ENCODE results near the gene HCN2. TPM values are rescaled to one million over a fixed set of nuclear protein-coding genes. Genes with fewer than 3 reads are reported as not detected.

HCN2 gene
- total and polyA plus RNA-seq, 2 of the 8 experiments (the other 6 are each of a cell fraction or from before 2014, with no cell fraction given), result 1.0 to 4.0 TPM

DNA sequence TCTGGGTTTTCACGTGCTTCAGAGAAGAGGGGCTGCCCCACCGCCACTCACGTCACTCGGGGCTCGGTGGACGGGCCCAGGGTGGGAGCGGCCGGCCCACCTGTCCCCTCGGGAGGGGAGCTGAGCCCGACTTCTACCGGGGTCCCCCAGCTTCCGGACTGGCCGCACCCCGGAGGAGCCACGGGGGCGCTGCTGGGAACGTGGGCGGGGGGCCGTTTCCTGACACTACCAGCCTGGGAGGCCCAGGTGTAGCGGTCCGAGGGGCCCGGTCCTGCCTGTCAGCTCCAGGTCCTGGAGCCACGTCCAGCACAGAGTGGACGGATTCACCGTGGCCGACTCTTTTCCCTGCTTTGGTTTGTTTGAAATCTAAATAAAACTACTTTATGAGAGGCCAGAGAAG is 48.0 kb upstream of the HCN2 start:
- no peak overlapping the region for H4K91ac ChIP-seq (replicated peaks; ENCODE audit: insufficient read length, low read length)
- H3K56ac ChIP-seq (replicated peaks; ENCODE audit: insufficient read length, low read depth, low read length), result no peak overlapping the region
- FAIRE-seq (no peak), DNase-seq (ENCODE audit: low read depth in 1 of 2, low spot score in 2 of 2) (no peak)
- no peaks in the 10 kb centered on the region; a peak in 1 of 7 replicates for H3K4me1 ChIP-seq (replicated peaks in 1 of 4; ENCODE audit: control insufficient read depth in 3 of 4, insufficient read depth in 4 of 4, low read length in 3 of 4)
- no peaks in the 10 kb centered on the region for H3K79me2 ChIP-seq (ENCODE audit: control insufficient read depth in 1 of 2, insufficient read depth in 2 of 2, low read length in 2 of 2)
- no peak overlapping the region for H2BK15ac ChIP-seq (ENCODE audit: low read length)
- no peak overlapping the region for H3K27ac ChIP-seq (ENCODE audit: low read depth, low read length)
- no peak overlapping the region for H3K23ac ChIP-seq (ENCODE audit: insufficient read length)
- peaks cover 7% of the 10 kb centered on the region; the same call in 1 of the 2 replicates for H3K79me1 ChIP-seq (ENCODE audit: low read depth, low read length)
- no peak overlapping the region for H2AK5ac ChIP-seq (ENCODE audit: low read depth, low read length)
- H2BK5ac ChIP-seq (ENCODE audit: low read depth, low read length), result no peak overlapping the region
- H4K20me1 ChIP-seq (replicated peaks in 1 of 2; ENCODE audit: control insufficient read depth in 1 of 2, insufficient read depth in 2 of 2, low read length in 2 of 2), result peaks cover 2 to 21% of the 10 kb centered on the region in 2 experiments
- no peak overlapping the region for H2BK120ac ChIP-seq (replicated peaks; ENCODE audit: low read depth, low read length)
- CTCF ChIA-PET (ENCODE audit: partially characterized antibody), result interaction anchor here (1.4 to 2.0 kb wide), 2 partner anchors 9 to 30 kb away, joined by 4 to 7 read pairs; no protein-coding TSS in a partner anchor
- H3K9me3 ChIP-seq (ENCODE audit: insufficient read depth in 2 of 2, low read depth in 1 of 2, low read length in 1 of 2), result no peaks in the 10 kb centered on the region
- no peak overlapping the region for H3K4me3 ChIP-seq (ENCODE audit: extremely low read depth in 1 of 4, insufficient read depth in 2 of 4, low read depth in 3 of 4, low read length in 4 of 4)
- no peak overlapping the region for H2AFZ ChIP-seq (ENCODE audit: low read length)
- H3K23me2 ChIP-seq (ENCODE audit: low read depth, low read length), result peaks cover 3% of the 10 kb centered on the region; the same call in 1 of the 2 replicates
- no peak overlapping the region for H3K4ac ChIP-seq (replicated peaks; ENCODE audit: insufficient read length, low read depth, low read length)
- no peak overlapping the region for H2BK20ac ChIP-seq (ENCODE audit: low read length)
- H4K5ac ChIP-seq (ENCODE audit: insufficient read length, low read depth, low read length), result no peak overlapping the region
- no peaks in the 10 kb centered on the region for H3K27me3 ChIP-seq (replicated peaks in 1 of 4; ENCODE audit: control insufficient read depth in 3 of 4, extremely low read depth in 1 of 4, insufficient read depth in 3 of 4, low read length in 3 of 4)
- peaks cover 2 to 38% (median 15%) of the 10 kb centered on the region in 4 experiments; a peak in 6 of 8 replicates for H3K36me3 ChIP-seq (ENCODE audit: control insufficient read depth in 2 of 4, insufficient read depth in 4 of 4, low read length in 3 of 4)
- WGBS, 2 experiments (ENCODE audit: extremely low coverage in 1 of 2, insufficient coverage in 1 of 2, insufficient read length in 1 of 2, insufficient replicate concordance in 2 of 2, low coverage in 1 of 2, low lambda C conversion rate in 2 of 2, missing lambda C conversion rate in 1 of 2), result 98% methylated on average over 17 of the region's 26 CpGs; no CpG with 5 or more reads in 1 of the 2 experiments
- no peak overlapping the region for H4K8ac ChIP-seq (ENCODE audit: extremely low read depth, insufficient read depth, low read length)
- H3K9ac ChIP-seq (replicated peaks in 1 of 4; ENCODE audit: extremely low read depth in 1 of 4, low read depth in 3 of 4, low read length in 3 of 4), result no peak overlapping the region
- no peak overlapping the region for H3K18ac ChIP-seq (ENCODE audit: extremely low read depth, low read length)
- H3K14ac ChIP-seq (ENCODE audit: insufficient read length), result no peak overlapping the region
- no peak overlapping the region for H3K4me2 ChIP-seq (ENCODE audit: insufficient read depth in 1 of 2, low read depth in 2 of 2, low read length in 2 of 2)
- H2BK12ac ChIP-seq (ENCODE audit: low read depth, low read length), result no peak overlapping the region
- POLR2A ChIA-PET (ENCODE audit: partially characterized antibody), result interaction anchor here (0.7 to 4.2 kb wide), 8 partner anchors 9 to 53 kb away, joined by 3 to 43 read pairs (median 4); partner anchors contain the start of gene CDC34
- TF ChIP-seq PHF8 (conservative IDR thresholded peaks at IDR 0.05; ENCODE audit: low read depth, low read length) (no peak), SAP30 (IDR thresholded peaks at IDR 0.05; ENCODE audit: insufficient read depth, insufficient replicate concordance, low read length) (no peak), SRF (IDR thresholded peaks at IDR 0.05; ENCODE audit: low read depth, low read length) (no peak), SP2 (IDR thresholded peaks at IDR 0.05; ENCODE audit: low read length) (no peak), BACH1 (IDR thresholded peaks at IDR 0.05; ENCODE audit: low read length) (no peak), POU5F1 (IDR thresholded peaks at IDR 0.05; ENCODE audit: low read depth, low read length) (no peak), EZH2 (IDR thresholded peaks at IDR 0.05; ENCODE audit: low read depth, low read length, severe bottlenecking) (no peak), CBX8 (IDR thresholded peaks at IDR 0.05; ENCODE audit: borderline replicate concordance, low read depth, low read length) (no peak), ZNF274 (IDR thresholded peaks at IDR 0.05; ENCODE audit: borderline replicate concordance, extremely low read depth, low read length) (no peak), CTBP2 (IDR thresholded peaks at IDR 0.05; ENCODE audit: borderline replicate concordance, insufficient read depth, insufficient read length, low read length) (no peak), RAD21 (IDR thresholded peaks at IDR 0.05 in 1 of 2, conservative IDR thresholded peaks at IDR 0.05 in 1 of 2; ENCODE audit: low read depth in 2 of 2, low read length in 2 of 2) (no peak)
- TF ChIP-seq, protein P1, sequence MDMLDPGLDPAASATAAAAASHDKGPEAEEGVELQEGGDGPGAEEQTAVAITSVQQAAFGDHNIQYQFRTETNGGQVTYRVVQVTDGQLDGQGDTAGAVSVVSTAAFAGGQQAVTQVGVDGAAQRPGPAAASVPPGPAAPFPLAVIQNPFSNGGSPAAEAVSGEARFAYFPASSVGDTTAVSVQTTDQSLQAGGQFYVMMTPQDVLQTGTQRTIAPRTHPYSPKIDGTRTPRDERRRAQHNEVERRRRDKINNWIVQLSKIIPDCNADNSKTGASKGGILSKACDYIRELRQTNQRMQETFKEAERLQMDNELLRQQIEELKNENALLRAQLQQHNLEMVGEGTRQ (IDR thresholded peaks at IDR 0.05; ENCODE audit: low read length), result no peak
